Stimulated activated CD4-positive, alpha-beta T cell treated with anti-CD3 and anti-CD28 coated beads, Interleukin-2, amount 100 ng/mL, for 24 hours (primary cell): ENCODE results near the gene PSORS1C1.
A peak's percentile ranks its signal among the peaks of the same experiment; 100 is the strongest.

Experiments
- DNase-seq, 2 donors: peaks; one replicate each; pipeline ENCODE4 v3.0.0-alpha.2; 2020

PSORS1C1 gene

GRCh38 chr6:31128093-31128676 lies 13.6 kb downstream of the PSORS1C1 start:
- peak; percentile 80 to 86 for DNase-seq

DNA sequence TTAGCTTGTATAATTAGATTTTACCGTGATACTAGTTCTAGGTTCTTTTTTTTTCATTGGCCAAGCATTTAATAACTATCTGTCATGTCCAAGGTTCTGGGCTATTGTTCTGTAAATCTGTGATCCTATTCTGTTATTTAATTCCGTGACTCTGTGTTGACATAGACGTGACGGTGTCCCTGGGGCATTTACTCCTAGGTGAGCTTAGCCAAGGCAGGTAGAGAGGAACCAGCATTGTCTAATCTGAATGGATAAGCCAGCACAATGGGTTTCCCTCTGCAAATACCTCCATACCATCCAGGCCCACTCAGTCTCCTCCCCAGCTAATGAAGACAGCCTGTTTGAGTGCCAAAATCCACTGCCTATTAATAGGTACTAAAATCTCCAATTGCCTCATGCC lies 14.5 kb downstream of the PSORS1C1 start:
- DNase-seq, result no peak

DNA sequence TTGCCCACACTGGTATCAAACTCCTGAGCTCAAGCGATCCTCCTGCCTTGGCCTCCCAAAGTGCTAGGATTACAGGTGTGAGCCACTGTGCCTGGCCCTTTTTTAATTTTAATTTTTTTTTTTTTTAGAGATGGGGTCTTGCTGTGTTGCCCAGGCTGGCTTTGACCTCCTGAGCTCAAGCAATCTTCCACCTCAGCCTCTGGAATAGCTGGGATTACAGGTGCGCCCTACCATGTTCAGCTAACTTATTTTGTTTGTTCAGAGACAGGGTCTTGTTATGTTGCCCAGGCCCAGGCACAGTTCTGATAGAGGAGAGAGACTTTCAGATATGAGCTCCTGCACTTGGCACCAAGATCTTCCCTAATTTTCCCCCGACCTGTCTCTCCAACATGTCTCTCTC lies 16.2 kb downstream of the PSORS1C1 start:
- DNase-seq, result no peak

DNA sequence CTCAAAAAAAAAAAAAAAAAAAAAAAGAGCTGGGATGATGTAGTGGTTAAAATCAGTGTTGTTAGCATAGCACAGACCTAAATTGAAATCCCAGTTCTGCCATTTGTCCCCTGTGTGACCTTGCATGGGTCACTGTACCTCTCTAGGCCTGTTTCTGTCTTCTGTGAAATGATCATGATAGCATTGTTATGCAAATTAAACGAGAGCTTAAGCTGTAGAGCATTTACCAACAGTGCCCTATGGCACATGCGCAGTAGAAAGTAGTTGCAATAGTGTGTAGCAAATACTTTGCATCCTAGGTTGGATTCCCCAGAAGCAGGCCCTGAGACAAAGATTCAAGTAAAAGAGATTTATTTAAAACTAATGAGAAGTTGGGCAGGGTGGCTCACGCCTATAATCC lies 17.0 kb downstream of the PSORS1C1 start:
- no peak for DNase-seq

DNA sequence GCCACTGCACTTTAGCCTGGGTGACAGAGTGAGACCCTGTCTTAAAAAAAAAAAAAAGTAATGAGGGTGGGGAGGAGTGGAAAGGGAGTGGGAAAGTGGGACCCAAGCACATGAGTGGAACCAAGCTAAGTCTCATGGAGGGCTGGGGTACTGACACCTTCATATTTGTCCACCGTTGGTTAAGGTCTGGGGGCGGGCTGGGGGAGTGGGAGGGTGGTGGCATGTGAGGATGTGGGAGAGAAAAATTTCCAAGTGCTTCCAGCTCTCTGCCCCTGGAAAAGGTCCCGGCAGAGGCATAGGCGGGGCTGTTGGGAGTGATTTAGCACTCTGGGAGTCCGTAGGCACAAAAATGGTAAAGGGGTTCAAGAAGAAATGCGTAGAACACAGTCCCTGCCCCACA lies 18.2 kb downstream of the PSORS1C1 start:
- DNase-seq, result no peak

DNA sequence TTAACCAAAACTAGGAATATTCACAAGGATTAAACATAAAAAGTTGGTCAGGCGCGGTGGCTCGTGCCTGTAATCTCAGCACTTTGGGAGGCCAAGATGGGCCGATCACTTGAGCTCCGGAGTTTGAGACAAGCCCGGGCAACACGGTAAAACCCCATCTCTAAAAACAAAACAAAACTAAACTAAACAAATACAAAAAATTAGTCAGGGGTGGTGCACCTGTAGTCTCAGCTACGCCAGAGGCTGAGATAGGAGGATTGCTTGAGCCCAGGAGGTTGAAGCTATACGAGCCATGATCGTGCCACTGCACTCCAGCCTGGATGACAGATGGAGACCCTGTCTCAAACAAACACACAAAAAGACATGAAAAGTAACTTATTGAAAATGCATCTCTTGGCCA lies 21.1 kb downstream of the PSORS1C1 start:
- DNase-seq, result no peak

DNA sequence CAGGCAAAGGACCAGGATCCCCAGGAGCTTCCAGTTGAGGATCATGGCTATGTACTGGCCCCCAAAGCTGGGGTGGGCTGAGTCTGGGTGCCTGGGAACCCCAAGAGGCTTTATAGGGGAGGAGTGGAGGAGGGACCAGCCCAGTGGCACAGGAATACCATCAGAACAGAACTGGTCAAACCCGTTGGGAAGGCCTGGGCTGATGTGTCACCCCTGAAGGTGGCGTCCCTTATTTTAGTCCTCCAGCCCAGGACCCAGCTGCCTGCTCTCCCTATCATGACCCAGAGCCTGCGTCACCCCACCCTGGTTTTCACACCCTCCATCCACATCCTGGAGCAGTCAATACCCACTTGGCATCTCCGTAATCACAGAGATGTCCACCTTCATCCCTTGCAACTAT lies 24.4 kb downstream of the PSORS1C1 start, which contains the start of gene PSORS1C2:
Gene PSORS1C2 (minus strand): TSS at position 85 of the 400 bp plus-strand sequence. CDS start 40 bp downstream, at position 45.
- no peak for DNase-seq

- no peak for DNase-seq
Measured at GRCh38 chr6:31139599-31139998, 25.0 kb downstream of the PSORS1C1 start.

- no peak for DNase-seq
Measured at GRCh38 chr6:31140643-31141042, 26.0 kb downstream of the PSORS1C1 start.

DNA sequence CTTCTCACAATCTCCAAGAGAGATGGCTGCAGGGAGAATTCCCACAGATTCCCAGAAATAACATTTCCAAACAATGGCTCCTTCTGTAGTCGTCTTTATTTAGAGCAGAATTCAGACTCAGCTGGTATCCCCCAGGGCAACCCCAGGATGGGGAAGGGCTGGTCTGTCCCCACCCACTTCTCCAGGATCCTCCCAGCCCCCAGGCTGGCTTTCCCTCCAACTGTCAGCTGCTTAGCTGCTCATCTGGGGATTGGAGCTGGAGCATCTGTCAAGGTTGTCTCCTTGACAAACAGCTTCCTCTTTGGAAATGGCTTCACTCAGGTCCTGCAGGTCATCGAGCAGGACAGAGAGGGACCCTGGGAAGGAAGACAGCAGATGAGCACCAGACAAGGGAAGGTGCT lies 27.8 kb downstream of the PSORS1C1 start:
- no peak for DNase-seq

DNA sequence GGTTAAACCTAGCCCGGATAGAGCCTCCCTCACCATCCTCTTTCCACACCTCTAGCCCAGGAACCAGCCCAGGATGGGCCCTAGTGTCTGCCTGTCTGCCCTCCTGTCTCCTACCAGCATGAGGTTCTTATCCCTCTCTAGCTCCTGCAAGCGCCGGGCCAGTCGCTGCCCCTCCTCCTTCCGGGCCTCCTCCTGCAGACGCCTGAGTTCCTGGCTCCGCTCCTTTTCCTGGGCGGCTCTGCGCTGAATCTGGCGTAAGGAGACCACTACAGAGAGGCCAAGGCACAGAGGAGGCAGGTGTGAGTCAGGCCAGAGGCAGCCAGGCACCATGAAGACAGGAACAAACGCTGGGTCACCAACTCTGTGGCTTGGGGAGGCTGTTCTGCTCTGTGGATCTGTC lies 28.5 kb downstream of the PSORS1C1 start:
- no peak for DNase-seq

DNA sequence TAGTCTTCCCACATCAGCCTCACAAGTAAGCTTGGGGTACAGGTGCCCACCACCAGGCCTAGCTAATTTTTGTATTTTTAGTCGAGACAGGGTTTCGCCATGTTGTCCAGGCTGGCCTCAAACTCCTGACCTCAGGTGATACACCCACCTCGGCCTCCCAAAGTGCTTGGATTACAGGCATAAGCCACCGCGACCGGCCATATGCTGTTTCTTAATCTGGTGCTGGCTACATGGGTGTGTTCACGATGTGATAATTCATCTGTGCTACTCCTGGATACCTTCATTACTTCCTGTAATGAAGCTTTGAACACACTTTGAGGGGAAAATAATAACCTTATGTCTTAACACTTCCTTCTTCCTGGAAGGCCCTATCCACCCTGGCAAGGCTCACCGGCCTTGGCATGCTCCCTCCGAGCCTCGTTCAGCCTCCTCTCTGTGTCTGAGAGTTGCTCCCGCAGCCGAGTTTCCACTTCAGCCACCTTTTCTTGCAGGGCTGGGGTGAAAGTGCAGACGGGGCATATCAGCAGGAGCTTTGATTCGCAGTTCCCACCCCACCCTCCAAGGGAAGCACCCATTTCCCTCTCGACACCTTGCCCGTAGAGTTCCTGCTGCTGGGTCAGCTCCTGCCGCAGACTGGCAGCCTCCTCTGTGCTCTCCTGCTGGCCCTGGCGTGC lies 29.8 kb downstream of the PSORS1C1 start:
- no peak for DNase-seq

DNA sequence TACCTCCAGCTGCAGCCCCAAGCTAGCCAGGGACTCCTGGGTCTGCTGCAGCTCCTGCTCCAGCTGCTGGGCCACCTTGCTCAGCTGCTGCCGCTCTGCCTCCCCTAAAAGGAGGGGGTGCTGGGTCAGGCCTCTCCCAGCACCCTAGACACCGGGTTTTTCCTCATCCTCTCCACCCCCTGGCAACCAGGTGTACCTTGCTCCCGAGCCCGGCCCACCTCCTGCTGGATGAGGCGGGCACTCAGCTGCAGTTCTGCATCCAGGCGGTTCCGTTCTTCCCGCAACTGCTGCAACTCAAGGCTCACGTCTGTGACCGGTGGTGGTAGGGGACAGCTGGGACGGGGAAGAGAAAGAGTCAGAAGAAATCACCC lies 30.4 kb downstream of the PSORS1C1 start:
- no peak for DNase-seq

DNA sequence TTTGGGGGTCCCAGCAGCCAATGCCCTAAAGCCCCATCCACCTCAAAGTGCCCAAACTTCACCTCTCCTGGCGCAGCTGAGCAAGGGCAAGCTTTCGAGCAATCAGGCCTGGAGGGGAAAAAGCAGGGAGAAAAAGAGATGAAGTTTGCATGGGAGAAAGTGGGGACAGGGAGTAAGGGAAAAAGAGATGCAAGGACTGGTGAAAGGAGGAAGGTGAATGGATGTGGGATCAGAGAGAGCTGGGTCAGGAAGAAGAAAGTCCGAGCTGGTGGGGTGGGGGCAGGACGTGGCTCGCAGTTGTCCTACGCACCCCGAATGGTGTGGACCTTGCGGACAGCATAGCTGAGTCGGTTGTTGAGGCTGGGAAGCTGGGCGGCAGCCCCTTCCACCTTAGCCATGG lies 30.8 kb downstream of the PSORS1C1 start:
- no peak for DNase-seq

DNA sequence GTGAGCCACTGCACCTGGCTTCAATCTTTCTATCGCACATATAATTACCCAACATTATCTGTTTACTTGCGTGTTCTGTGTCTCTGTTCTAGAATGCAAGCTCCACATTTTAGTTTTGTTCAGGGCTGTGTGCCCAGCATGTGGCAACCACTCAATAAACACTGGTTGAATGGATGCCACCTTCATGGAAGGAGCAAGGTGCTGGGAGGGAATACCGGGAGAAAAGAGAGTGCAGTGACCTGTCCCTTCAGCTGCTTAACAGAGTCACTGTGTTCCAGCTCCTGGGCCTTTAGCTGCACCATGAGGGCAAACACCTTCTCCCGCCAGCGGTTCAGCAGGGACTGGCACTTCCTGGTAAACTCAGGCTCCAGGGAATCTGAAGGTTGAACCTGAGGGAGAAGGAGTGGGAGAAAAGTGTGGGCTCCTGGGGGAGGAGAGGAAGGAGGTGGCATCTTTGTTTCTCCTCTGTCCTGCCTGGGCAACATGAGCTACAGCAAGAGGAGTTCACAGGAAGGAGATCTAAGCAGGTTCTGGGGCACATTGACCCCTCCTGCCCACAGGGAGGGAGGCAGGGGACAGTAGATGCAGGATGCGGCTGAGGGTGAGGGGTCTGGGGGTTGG lies 35.3 kb downstream of the PSORS1C1 start:
- DNase-seq, result no peak

DNA sequence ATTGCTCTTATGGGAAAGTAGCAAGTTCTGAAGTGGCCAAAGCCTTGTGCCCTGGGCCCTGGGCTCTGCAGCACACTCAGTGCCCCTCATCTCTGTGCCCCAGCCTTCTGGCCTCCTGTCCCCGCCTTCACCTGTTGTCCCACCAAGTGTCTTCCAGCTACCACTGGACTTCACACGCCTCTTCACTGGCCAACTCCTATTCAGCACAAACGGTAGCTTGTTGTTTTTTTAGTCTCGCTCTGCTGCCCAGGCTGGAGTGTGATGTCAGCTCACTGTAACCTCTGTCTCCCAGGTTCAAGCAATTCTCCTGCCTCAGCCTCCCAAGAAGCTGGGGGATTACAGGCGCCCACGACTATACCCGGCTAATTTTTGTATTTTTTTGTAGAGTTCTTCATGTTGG lies 38.2 kb downstream of the PSORS1C1 start:
- DNase-seq, result no peak

GRCh38 chr6:31154436-31154835 lies 39.8 kb downstream of the PSORS1C1 start:
- no peak for DNase-seq

- DNase-seq, result no peak
Measured at GRCh38 chr6:31156641-31157040, 42.0 kb downstream of the PSORS1C1 start.

DNA sequence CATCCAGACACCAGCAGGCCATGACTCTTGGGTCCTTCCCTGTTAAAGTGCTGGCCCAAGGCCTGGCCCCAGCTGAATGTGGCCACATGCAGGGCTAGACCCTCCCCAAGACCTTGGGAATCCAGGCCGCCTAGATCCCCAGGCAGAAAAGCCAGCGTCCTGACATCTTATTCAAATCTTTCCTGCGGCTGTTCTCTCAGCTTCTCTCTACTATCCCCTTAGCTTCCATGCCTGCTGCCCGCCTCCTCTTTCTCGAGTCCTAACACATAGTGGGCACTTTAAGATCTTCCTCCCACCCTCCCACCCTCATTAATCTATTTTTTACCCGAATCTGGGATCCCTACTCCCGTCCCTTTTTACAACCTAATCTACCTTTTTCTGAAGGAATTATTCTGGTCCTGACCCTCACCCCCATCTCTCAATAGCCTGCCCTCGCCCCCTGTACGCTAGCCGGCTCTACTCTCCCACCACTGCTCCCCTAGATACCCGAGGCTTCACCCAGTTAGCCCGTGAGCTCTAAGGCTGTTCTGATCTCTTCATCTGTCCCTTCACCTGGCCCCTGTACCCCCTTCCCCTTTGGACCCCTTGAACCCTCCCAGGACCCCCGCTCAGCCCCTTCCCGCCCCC lies 43.0 kb downstream of the PSORS1C1 start, which contains the start of gene CCHCR1:
Gene CCHCR1 (minus strand): TSS at position 290 of the 627 bp plus-strand sequence. CDS start 202 bp downstream, at position 88.
- DNase-seq, result no peak

DNA sequence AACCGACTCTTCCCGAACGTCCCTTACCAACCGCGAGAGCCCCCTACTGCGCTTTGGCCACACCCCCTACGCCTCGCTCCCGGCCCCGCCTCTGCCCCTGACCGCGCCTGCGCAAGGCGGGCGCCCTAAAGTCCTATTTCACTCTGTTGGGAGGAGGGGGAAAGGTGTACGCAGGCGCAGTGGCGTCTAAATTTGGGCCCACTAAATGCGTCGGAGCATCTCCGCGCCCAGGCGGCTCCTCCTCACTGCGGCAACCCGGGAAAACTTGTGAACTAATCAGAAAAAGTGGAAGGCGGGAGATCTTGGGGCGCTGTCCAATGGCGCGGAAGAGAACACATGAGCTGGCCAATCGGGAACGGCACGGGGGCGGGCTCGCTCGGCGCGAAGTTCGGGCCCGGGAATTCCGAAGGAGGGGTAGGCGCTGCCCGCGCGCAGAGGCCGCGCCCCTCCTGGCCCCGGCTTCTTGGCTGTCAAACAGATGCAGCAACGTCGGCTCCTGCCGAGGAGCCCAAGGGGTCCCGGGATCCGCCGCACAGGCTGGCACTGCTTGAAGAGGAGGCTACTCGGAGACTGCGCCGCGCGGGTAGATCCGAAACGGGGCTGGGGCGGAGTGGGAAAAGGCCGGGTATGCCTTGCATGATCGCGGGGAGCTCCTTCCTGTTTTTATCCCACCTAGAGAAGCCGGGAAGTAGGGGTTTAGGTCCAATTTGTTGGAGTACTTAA lies 43.7 kb downstream of the PSORS1C1 start, which contains the start of gene TCF19:
Gene TCF19 (plus strand): TSS at position 450 of the 723 bp plus-strand sequence. CDS start 881 bp downstream, outside the sequence.
- peak; percentile 99 for DNase-seq

DNA sequence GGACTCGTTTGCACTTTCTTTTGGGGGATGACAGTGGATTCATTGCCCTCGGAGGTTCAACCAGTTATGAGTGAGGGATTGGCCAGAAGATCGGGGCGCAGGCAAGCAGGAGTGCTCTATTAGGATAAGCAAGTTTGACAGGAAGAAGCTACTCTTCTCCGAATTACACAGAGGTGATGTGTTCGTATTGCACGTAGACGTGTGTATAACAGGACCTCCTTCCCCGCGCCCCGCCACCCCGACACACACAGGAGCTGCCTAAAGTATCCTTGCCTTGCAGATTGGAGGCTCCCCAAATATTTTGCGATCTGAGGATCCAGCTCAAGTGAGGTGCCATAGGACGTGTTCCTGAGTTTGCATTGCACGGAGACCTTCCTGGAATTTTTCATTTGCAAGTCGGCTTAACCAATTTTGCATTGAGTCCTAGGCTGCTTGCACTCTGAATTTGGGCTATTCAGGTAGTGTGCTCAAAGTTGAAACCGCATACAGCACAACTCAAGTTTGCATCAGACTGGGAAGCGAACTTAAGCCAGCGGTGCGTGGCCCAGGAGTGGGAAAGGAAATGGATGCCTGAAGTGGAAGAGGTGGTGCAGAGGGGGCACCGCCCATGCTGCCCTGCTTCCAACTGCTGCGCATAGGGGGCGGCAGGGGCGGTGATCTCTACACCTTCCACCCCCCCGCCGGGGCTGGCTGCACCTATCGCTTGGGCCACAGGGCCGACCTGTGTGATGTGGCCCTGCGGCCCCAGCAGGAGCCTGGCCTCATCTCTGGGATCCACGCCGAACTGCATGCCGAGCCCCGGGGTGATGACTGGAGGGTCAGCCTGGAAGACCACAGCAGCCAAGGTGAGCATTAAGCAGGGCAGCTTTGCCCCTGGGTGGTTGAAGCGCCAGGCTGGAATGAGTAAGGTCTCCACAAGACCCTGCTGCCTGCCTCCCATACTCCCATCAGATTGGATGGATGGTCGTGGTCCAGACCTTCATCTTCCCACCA lies 44.6 kb downstream of the PSORS1C1 start:
- peak; percentile 35 to 40 for DNase-seq
